K562 (cell line): ENCODE data around the gene WDR46. TPM values are rescaled to one million over a fixed set of nuclear protein-coding genes. Genes with fewer than 3 reads are reported as not detected.
A peak's percentile ranks its signal among the peaks of the same experiment; 100 is the strongest.

Experiments used
- ATF1 ChIP-seq, 2 experiments: fragments of 450-650 bp in 1 of 2; IDR thresholded peaks; 2 replicates each; pipeline ENCODE4 v1.6.1; 2016; ENCODE audit warnings: missing compliant biosample characterization in 1 of 2, missing genetic modification characterization in 1 of 2
- ATF4 ChIP-seq: fragments of 450-650 bp; formaldehyde crosslinking; IDR thresholded peaks from 2 replicates; pipeline ENCODE4 v1.4.0; 2022; ENCODE audit warnings: mild to moderate bottlenecking, moderate library complexity
- HNRNPUL1 ChIP-seq: fragments of 200-400 bp; formaldehyde crosslinking; IDR thresholded peaks from 2 replicates; pipeline ENCODE4 v1.6.1; 2017; ENCODE audit warnings: low read length
- PKNOX1 ChIP-seq: fragments of 450-650 bp; IDR thresholded peaks from 2 replicates; pipeline ENCODE4 v1.6.1; 2016
- SIN3B ChIP-seq: fragments of 450-650 bp; IDR thresholded peaks from 2 replicates; pipeline ENCODE4 v1.6.1; 2017; ENCODE audit warnings: low read depth, mild to moderate bottlenecking, moderate library complexity
- ZKSCAN1 ChIP-seq: fragments of 150-350 bp; IDR thresholded peaks from 2 replicates; pipeline ENCODE4 v1.6.1; 2016; ENCODE audit warnings: low read depth, low read length
- ZNF586 ChIP-seq: fragments of 450-650 bp; formaldehyde crosslinking; conservative IDR thresholded peaks from 2 replicates; pipeline ENCODE4 v1.4.0; 2020; ENCODE audit warnings: mild to moderate bottlenecking, moderate library complexity
- ZNF717 ChIP-seq: fragments of 250-450 bp; sonication (Bioruptor Pico); IDR thresholded peaks from 2 replicates; pipeline ENCODE4 v1.5.0; 2021
- ZNF740 ChIP-seq, 3 experiments: fragments of 200-800 bp in 1 of 3; sonication (Bioruptor generic) in 1 of 3; sonication (generic) in 1 of 3; formaldehyde crosslinking in 1 of 3; IDR thresholded peaks; 2 replicates each; pipeline versions ENCODE4 v1.6.1 to v1.8.0; 2016 to 2022; ENCODE audit warnings: mild to moderate bottlenecking in 2 of 3, missing compliant biosample characterization in 2 of 3, missing genetic modification characterization in 2 of 3, missing genetic modification reagents in 1 of 3
- polyA plus RNA-seq, 8 experiments: library from polyadenylated mRNA; depleted of rRNA in 4 of 8; stranded (reverse) in 5 of 8; unstranded in 3 of 8; fragments of >200 nt; fragmentation: Nextera tagmentation in 2 of 8; fragmentation: Illumina TruSeq in 1 of 8; extraction: Ambion mirVana in 2 of 8; extraction: Trizol in 1 of 8; gene quantifications; 2 replicates each; pipeline versions ENCODE4 v1.2.1 to v1.2.3, GENCODE V29; 2011 to 2014; ENCODE audit warnings: inconsistent platforms in 1 of 8, missing spikeins in 1 of 8
- total RNA-seq, 7 experiments: library from RNA; depleted of rRNA in 6 of 7; stranded (reverse); fragments of >200 nt in 6 of 7; fragmentation: Illumina TruSeq in 2 of 7; extraction: Trizol in 2 of 7; gene quantifications; 2 replicates each; pipeline versions ENCODE4 v1.2.1 to v1.2.3, GENCODE V29; 2011 to 2021; ENCODE audit warnings: low replicate concordance in 1 of 7
- TF ChIP-seq, protein P1 (sequence below): fragments of 250-450 bp; sonication (Bioruptor Pico); IDR thresholded peaks from 2 replicates; pipeline ENCODE4 v1.8.0; 2022; ENCODE audit warnings: moderate library complexity, mild to moderate bottlenecking, inconsistent platforms
- TF ChIP-seq, protein P2 (sequence below): fragments of 450-650 bp; IDR thresholded peaks from 2 replicates; pipeline ENCODE4 v1.6.1; 2016; ENCODE audit warnings: mild to moderate bottlenecking, moderate library complexity

Gene WDR46
- total and polyA plus RNA-seq, 9 of the 15 experiments (the other 6 are each of a cell fraction or from before 2014, with no cell fraction given), result 8.9 to 146 (median 93.1) TPM

DNA sequence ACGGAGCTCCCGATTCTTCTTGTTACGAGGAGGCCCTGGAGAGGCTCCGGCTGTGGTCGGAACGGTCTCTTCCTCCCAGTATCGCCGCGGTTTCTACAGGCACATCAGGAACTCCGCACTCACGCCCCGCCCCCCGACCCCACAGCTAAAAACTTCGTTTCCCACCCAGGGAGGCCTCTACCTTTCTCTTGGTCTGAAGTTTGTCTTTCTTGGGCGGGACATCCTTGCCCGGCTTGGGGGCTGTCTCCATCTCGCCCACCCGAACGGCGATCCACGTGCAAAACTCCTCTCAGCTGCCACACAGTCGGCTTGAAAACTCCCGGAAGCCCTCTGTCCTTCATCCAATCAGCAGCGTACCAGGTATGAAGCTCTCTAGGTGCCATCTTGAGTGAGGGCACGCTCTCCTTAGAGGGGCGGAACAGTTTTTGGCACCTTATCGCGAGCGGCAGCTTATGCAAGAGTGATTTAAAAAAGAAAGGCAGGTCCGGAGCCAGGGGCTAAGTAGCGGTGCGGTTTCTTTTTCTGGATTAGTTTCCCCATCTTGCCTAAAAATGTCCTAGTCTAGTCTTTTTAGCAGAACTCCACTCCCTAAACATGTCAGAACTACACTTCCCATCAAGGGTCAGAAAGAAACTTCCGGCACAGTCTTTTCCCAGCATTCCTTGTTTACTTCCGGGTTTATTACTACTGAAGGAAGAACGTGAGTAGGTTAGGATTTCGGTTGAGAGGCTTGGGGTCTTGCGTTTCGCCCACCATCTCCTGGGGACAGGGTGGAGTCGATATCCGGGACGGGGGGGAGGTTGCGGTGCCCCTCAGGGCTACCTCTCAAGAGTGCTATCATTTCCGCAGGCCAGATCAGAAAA, at the start of gene WDR46, which contains the start of gene PFDN6 (continued):
- TF ChIP-seq, protein P1, sequence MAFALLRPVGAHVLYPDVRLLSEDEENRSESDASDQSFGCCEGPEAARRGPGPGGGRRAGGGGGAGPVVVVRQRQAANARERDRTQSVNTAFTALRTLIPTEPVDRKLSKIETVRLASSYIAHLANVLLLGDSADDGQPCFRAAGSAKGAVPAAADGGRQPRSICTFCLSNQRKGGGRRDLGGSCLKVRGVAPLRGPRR, result no peak
- TF ChIP-seq PKNOX1, result peak; percentile 74
- peak; percentile 83 for TF ChIP-seq SIN3B
- no peak for TF ChIP-seq ZNF717 (CRISPR knock-in tag)
- no peak for TF ChIP-seq ZNF740 (CRISPR knock-in tag; IDR thresholded peaks at IDR 0.05)
- TF ChIP-seq ZNF740 (tag; IDR thresholded peaks at IDR 0.05), result no peak; a peak in 1 of 4 replicates
- TF ChIP-seq, protein P2, sequence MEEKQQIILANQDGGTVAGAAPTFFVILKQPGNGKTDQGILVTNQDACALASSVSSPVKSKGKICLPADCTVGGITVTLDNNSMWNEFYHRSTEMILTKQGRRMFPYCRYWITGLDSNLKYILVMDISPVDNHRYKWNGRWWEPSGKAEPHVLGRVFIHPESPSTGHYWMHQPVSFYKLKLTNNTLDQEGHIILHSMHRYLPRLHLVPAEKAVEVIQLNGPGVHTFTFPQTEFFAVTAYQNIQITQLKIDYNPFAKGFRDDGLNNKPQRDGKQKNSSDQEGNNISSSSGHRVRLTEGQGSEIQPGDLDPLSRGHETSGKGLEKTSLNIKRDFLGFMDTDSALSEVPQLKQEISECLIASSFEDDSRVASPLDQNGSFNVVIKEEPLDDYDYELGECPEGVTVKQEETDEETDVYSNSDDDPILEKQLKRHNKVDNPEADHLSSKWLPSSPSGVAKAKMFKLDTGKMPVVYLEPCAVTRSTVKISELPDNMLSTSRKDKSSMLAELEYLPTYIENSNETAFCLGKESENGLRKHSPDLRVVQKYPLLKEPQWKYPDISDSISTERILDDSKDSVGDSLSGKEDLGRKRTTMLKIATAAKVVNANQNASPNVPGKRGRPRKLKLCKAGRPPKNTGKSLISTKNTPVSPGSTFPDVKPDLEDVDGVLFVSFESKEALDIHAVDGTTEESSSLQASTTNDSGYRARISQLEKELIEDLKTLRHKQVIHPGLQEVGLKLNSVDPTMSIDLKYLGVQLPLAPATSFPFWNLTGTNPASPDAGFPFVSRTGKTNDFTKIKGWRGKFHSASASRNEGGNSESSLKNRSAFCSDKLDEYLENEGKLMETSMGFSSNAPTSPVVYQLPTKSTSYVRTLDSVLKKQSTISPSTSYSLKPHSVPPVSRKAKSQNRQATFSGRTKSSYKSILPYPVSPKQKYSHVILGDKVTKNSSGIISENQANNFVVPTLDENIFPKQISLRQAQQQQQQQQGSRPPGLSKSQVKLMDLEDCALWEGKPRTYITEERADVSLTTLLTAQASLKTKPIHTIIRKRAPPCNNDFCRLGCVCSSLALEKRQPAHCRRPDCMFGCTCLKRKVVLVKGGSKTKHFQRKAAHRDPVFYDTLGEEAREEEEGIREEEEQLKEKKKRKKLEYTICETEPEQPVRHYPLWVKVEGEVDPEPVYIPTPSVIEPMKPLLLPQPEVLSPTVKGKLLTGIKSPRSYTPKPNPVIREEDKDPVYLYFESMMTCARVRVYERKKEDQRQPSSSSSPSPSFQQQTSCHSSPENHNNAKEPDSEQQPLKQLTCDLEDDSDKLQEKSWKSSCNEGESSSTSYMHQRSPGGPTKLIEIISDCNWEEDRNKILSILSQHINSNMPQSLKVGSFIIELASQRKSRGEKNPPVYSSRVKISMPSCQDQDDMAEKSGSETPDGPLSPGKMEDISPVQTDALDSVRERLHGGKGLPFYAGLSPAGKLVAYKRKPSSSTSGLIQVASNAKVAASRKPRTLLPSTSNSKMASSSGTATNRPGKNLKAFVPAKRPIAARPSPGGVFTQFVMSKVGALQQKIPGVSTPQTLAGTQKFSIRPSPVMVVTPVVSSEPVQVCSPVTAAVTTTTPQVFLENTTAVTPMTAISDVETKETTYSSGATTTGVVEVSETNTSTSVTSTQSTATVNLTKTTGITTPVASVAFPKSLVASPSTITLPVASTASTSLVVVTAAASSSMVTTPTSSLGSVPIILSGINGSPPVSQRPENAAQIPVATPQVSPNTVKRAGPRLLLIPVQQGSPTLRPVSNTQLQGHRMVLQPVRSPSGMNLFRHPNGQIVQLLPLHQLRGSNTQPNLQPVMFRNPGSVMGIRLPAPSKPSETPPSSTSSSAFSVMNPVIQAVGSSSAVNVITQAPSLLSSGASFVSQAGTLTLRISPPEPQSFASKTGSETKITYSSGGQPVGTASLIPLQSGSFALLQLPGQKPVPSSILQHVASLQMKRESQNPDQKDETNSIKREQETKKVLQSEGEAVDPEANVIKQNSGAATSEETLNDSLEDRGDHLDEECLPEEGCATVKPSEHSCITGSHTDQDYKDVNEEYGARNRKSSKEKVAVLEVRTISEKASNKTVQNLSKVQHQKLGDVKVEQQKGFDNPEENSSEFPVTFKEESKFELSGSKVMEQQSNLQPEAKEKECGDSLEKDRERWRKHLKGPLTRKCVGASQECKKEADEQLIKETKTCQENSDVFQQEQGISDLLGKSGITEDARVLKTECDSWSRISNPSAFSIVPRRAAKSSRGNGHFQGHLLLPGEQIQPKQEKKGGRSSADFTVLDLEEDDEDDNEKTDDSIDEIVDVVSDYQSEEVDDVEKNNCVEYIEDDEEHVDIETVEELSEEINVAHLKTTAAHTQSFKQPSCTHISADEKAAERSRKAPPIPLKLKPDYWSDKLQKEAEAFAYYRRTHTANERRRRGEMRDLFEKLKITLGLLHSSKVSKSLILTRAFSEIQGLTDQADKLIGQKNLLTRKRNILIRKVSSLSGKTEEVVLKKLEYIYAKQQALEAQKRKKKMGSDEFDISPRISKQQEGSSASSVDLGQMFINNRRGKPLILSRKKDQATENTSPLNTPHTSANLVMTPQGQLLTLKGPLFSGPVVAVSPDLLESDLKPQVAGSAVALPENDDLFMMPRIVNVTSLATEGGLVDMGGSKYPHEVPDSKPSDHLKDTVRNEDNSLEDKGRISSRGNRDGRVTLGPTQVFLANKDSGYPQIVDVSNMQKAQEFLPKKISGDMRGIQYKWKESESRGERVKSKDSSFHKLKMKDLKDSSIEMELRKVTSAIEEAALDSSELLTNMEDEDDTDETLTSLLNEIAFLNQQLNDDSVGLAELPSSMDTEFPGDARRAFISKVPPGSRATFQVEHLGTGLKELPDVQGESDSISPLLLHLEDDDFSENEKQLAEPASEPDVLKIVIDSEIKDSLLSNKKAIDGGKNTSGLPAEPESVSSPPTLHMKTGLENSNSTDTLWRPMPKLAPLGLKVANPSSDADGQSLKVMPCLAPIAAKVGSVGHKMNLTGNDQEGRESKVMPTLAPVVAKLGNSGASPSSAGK, result no peak; the same call in 1 of the 2 replicates
- TF ChIP-seq HNRNPUL1, result no peak
- 0 out of 2 replicates have a peak, but pooled peaks have one; percentile 43 for TF ChIP-seq ATF4 (CRISPR knock-in tag)
- no peak for TF ChIP-seq ZKSCAN1
- no peak for TF ChIP-seq ATF1 (CRISPR knock-in tag; IDR thresholded peaks at IDR 0.05)
- TF ChIP-seq ATF1 (tag; IDR thresholded peaks at IDR 0.05), result peak; percentile 87
- TF ChIP-seq ZNF586, result no peak
